Neural cell (in vitro differentiated cells): ENCODE results near the gene IP6K1. TPM values are rescaled to one million over a fixed set of nuclear protein-coding genes. Genes with fewer than 3 reads are reported as not detected.
"Not testable (repeated sequence)": the region's sequence is repeated elsewhere in the genome, so short reads cannot be mapped to it uniquely, and the experiment has no call there.

Experiments
- H2AFZ ChIP-seq: fragments of 200-600, 300-800 bp; sonication (generic), shearing (Covaris generic); 2 replicates; pipeline ENCODE4 v1.6.0; 2014; ENCODE audit warnings: low read depth, mild to moderate bottlenecking, antibody characterized with exemption, low read length, moderate library complexity
- H3F3A ChIP-seq: fragments of 200-600 bp; shearing (Covaris generic); 2 replicates; pipeline ENCODE4 v1.6.1; 2016; ENCODE audit warnings: mild to moderate bottlenecking, moderate library complexity, mixed read lengths, antibody characterized with exemption, low read length; ENCODE audit not compliant: insufficient read depth, poor library complexity, severe bottlenecking
- H3K27ac ChIP-seq: fragments of 200-600, 300-800 bp; sonication (generic), shearing (Covaris generic); 2 replicates; pipeline ENCODE4 v1.5.1; 2014; ENCODE audit warnings: mild to moderate bottlenecking, low read length, moderate library complexity
- H3K27me3 ChIP-seq: fragments of 300-800, 200-600 bp; sonication (generic), shearing (Covaris generic); 2 replicates; pipeline ENCODE4 v1.6.0; 2014; ENCODE audit warnings: mild to moderate bottlenecking, low read depth, low read length, moderate library complexity; ENCODE audit not compliant: insufficient read depth
- H3K36me3 ChIP-seq: fragments of 300-800, 200-600 bp; sonication (generic), shearing (Covaris generic); 2 replicates; pipeline ENCODE4 v1.5.1; 2014; ENCODE audit warnings: mild to moderate bottlenecking, antibody characterized with exemption, low read length, moderate library complexity; ENCODE audit not compliant: insufficient read depth
- H3K4me2 ChIP-seq: fragments of 300-800, 200-600 bp; sonication (generic), shearing (Covaris generic); 2 replicates; pipeline ENCODE4 v1.6.0; 2014; ENCODE audit warnings: mild to moderate bottlenecking, low read length
- H3K4me3 ChIP-seq: fragments of 300-800, 200-600 bp; sonication (generic), shearing (Covaris generic); 2 replicates; pipeline ENCODE4 v1.5.1; 2014; ENCODE audit warnings: mild to moderate bottlenecking, low read length, moderate library complexity
- H3K79me2 ChIP-seq: fragments of 200-600 bp; shearing (Covaris generic); replicated peaks from 2 replicates; pipeline ENCODE4 v1.6.0; 2014; ENCODE audit warnings: mild to moderate bottlenecking, low read length, moderate library complexity; ENCODE audit not compliant: insufficient read depth
- H3K9ac ChIP-seq: fragments of 300-800, 200-600 bp; sonication (generic), shearing (Covaris generic); 2 replicates; pipeline ENCODE4 v1.6.1; 2016; ENCODE audit warnings: mild to moderate bottlenecking, low read length, mixed read lengths
- H3K9me2 ChIP-seq: fragments of 200-600 bp; shearing (Covaris generic); 2 replicates; pipeline ENCODE4 v1.6.1; 2016; ENCODE audit warnings: mild to moderate bottlenecking, low read length, mixed read lengths; ENCODE audit not compliant: insufficient read depth
- H3K9me3 ChIP-seq: fragments of 200-600, 300-800 bp; sonication (generic), shearing (Covaris generic); 2 replicates; pipeline ENCODE4 v1.6.1; 2016; ENCODE audit warnings: mild to moderate bottlenecking, mixed run types, low read length, moderate library complexity, mixed read lengths
- H4K20me1 ChIP-seq: fragments of 200-600 bp; shearing (Covaris generic); 2 replicates; pipeline ENCODE4 v1.6.1; 2016; ENCODE audit warnings: mild to moderate bottlenecking, mixed run types; ENCODE audit not compliant: insufficient read depth
- CTCF ChIP-seq: fragments of 450-650 bp; IDR thresholded peaks from 2 replicates; pipeline ENCODE4 v1.5.1; 2014; ENCODE audit warnings: antibody characterized with exemption, mild to moderate bottlenecking, moderate library complexity; ENCODE audit not compliant: poor library complexity, severe bottlenecking
- EP300 ChIP-seq: fragments of 450-650 bp; conservative IDR thresholded peaks from 2 replicates; pipeline ENCODE4 v1.6.1; 2014; ENCODE audit warnings: antibody characterized with exemption, mild to moderate bottlenecking, moderate library complexity; ENCODE audit not compliant: poor library complexity, severe bottlenecking
- EZH2 ChIP-seq: fragments of 200-600, 300-800 bp; shearing (Covaris generic), sonication (generic); IDR thresholded peaks from 2 replicates; pipeline ENCODE4 v1.6.1; 2014; ENCODE audit warnings: antibody characterized with exemption, low read length, borderline replicate concordance, mild to moderate bottlenecking; ENCODE audit not compliant: insufficient read depth, poor library complexity, severe bottlenecking
- MXI1 ChIP-seq: fragments of 450-650 bp; conservative IDR thresholded peaks from 2 replicates; pipeline ENCODE4 v1.6.1; 2014; ENCODE audit warnings: antibody characterized with exemption, mild to moderate bottlenecking; ENCODE audit not compliant: poor library complexity, severe bottlenecking
- POLR2AphosphoS5 ChIP-seq: IDR thresholded peaks from 2 replicates; pipeline ENCODE4 v1.6.1; 2012
- RAD21 ChIP-seq: fragments of 450-650 bp; conservative IDR thresholded peaks from 2 replicates; pipeline ENCODE4 v1.6.1; 2014; ENCODE audit warnings: antibody characterized with exemption, mild to moderate bottlenecking, moderate library complexity
- REST ChIP-seq: IDR thresholded peaks from 2 replicates; pipeline ENCODE4 v1.6.1; 2012; ENCODE audit warnings: borderline replicate concordance
- SMC3 ChIP-seq: fragments of 450-650 bp; conservative IDR thresholded peaks from 2 replicates; pipeline ENCODE4 v1.6.1; 2014; ENCODE audit warnings: antibody characterized with exemption, mild to moderate bottlenecking, moderate library complexity; ENCODE audit not compliant: poor library complexity
- TAF1 ChIP-seq: IDR thresholded peaks from 2 replicates; pipeline ENCODE4 v1.6.1; 2012; ENCODE audit warnings: low read depth
- polyA plus RNA-seq: library from polyadenylated mRNA; depleted of rRNA; stranded (reverse); fragments of >200 nt; gene quantifications from 2 replicates; pipeline ENCODE4 v1.2.3, GENCODE V29; 2014

The IP6K1 gene
- polyA plus RNA-seq, 1 donor from 2014 or later = 52.7 TPM

GRCh38 chr3:49689908-49690624 lies 96.3 kb downstream of the IP6K1 start:
- Histone ChIP-seq H3K9ac (peak overlapping the region; percentile 78), H2AFZ (peak overlapping the region; percentile 56), H3K4me3 (peak overlapping the region; percentile 86), H3K4me2 (peak overlapping the region; percentile 61), H3K27ac (peak overlapping the region; percentile 56)
- not testable (repeated sequence) for H3K79me2 ChIP-seq, H3K36me3 ChIP-seq, H3F3A ChIP-seq, H3K9me2 ChIP-seq, H3K27me3 ChIP-seq, H4K20me1 ChIP-seq, H3K9me3 ChIP-seq

- no peaks in the 10 kb centered on the region for H3K9me2 ChIP-seq
- peak within 1 kb of the TSS; percentile 86 for H3K4me3 ChIP-seq
- H3K27me3 ChIP-seq = no peaks in the 10 kb centered on the region
- H3K27ac ChIP-seq = peak within 1 kb of the TSS; percentile 79
- H4K20me1 ChIP-seq = no peaks in the 10 kb centered on the region
- TF ChIP-seq REST (no peak), EP300 (peak; percentile 35), SMC3 (peak; percentile 44), MXI1 (peak; percentile 85), CTCF (peak; percentile 62), RAD21 (peak; percentile 20), POLR2AphosphoS5 (peak; percentile 87), EZH2 (no peak), TAF1 (peak; percentile 45)
- H3K4me2 ChIP-seq = peak within 1 kb of the TSS; percentile 82
- H3K9me3 ChIP-seq = no peaks in the 10 kb centered on the region
- H3K9ac ChIP-seq = peak within 1 kb of the TSS; percentile 78
- no peaks in the 10 kb centered on the region for H3F3A ChIP-seq
- no peaks in the 10 kb centered on the region for H3K36me3 ChIP-seq
- peak within 1 kb of the TSS; percentile 89 for H2AFZ ChIP-seq
- peaks cover 7% of the 10 kb centered on the region for H3K79me2 ChIP-seq
Measured at GRCh38 chr3:49689046-49689907, 97.1 kb downstream of the IP6K1 start, which contains the start of the genes MST1 and RNF123. Gene MST1 (minus strand): TSS chr3:49689474. CDS start chr3:49688691, 783 bp downstream. Gene RNF123 (plus strand): TSS chr3:49689557. CDS start chr3:49691166, 1,609 bp downstream.

GRCh38 chr3:49688338-49689045 lies 97.8 kb downstream of the IP6K1 start:
- H3F3A ChIP-seq, H3K36me3 ChIP-seq, H3K9me2 ChIP-seq, H4K20me1 ChIP-seq, H3K79me2 ChIP-seq, H3K9me3 ChIP-seq, H3K27me3 ChIP-seq: not testable (repeated sequence)
- Histone ChIP-seq H3K9ac (peak overlapping the region; percentile 78), H3K27ac (peak overlapping the region; percentile 79), H3K4me3 (peak overlapping the region; percentile 86), H2AFZ (peak overlapping the region; percentile 89), H3K4me2 (peak overlapping the region; percentile 82)

GRCh38 chr3:49687424-49687795 lies 98.9 kb downstream of the IP6K1 start:
- not testable (repeated sequence) for H3K4me3 ChIP-seq, H3K27ac ChIP-seq, H3F3A ChIP-seq, H3K4me2 ChIP-seq, H3K79me2 ChIP-seq, H3K9me2 ChIP-seq, H3K9ac ChIP-seq, H3K36me3 ChIP-seq, H3K27me3 ChIP-seq, H3K9me3 ChIP-seq, H4K20me1 ChIP-seq, H2AFZ ChIP-seq
